Activated CD4-positive, CD25-positive, alpha-beta regulatory T cell treated with anti-CD3 and anti-CD28 coated beads, Interleukin-2, amount 50 U/mL, for 16 hours (primary cell): ENCODE results near the gene CTNNA2.

Experiments
- DNase-seq: peaks from one replicate; pipeline ENCODE4 v3.0.0-alpha.2; 2020; ENCODE audit warnings: low read depth, low spot score

Gene CTNNA2

GRCh38 chr2:79512442-79513401 lies at the start of gene CTNNA2:
CTNNA2 (plus strand) TSS chr2:79513051.
- DNase-seq: no peak

- DNase-seq: no peak
Measured at GRCh38 chr2:79487399-79487798, 25.5 kb upstream of the CTNNA2 start.

GRCh38 chr2:79511320-79511951 lies 1.4 kb upstream of the CTNNA2 start:
- no peak for DNase-seq

DNA sequence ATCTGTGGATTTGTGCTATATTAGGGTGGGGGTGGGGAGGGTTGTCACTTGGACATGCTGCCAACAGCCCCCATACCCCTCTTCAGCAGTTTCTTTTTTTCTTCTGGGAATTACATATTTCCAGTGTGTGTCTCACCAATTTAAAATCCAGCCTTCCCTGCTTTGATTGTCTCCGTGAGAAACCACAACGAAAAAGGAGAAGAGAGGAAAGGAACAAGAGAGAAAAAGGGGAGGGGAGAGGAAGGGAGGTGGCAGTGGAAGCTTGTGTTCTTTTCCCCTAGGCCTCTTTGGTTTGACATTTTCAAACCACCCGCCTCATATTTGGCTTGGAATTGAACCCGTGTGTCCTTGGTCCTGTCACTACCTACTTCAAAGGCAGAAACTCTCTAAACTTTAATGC lies 860 bp downstream of the CTNNA2 start:
- DNase-seq: no peak

GRCh38 chr2:79529636-79530035 lies 16.8 kb downstream of the CTNNA2 start:
- no peak for DNase-seq

DNA sequence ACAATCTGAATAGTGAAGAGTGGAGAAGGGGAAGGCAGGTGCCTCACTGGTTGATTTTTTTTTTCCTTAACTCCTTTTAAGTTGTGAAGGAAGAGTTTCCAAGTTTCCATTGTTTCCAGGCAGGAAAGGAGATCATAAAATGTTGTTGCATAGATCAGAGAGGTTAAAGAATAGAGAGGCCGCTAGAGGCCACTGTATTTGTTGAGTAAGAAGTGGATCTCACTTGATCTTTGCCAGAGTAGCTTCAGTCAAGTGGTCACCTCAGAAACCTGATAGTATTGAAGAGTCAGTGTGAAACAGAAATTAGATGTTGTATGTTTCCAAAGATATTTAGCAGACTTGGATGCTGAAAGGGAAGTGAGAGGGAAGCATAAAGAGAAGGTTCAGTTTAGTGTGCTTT lies 17.6 kb downstream of the CTNNA2 start:
- no peak for DNase-seq

DNA sequence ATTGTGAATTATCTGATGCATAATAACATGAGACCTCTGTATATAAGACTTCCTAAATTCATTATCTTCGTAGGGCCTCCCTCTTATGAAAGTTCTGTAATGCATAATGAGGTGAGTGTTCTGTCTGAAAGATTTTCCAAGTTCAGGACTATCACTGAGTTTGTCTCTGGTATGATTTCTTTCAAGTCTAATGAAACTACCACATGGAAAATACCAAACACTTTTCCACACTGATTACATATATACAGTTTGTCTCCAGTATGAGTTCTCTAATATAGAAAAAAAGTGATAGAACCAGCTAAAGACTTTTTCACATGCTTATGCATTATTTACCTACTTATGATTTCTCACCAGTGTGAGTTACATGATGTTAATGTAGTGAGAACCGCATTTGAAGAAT lies 34.7 kb downstream of the CTNNA2 start:
- no peak for DNase-seq

DNA sequence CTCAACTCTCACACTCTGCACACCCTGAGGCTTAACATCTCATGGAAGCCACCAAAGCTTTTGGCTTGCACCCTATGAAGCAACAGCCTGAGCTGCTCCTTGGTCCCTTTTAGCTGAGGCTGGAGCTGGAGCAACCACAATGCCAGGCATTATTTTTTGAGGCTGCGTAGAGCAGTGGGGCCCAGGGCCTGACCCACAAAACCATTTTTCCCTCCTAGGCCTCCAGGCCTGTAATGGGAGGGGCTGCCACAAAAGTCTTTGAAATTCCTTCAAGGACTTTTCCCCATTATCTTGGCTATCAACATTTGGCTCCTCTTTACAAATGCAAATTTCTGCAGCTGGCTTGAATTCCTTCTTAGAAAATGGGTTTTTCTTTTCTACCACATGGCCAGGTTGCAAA lies 39.8 kb downstream of the CTNNA2 start:
- no peak for DNase-seq

DNA sequence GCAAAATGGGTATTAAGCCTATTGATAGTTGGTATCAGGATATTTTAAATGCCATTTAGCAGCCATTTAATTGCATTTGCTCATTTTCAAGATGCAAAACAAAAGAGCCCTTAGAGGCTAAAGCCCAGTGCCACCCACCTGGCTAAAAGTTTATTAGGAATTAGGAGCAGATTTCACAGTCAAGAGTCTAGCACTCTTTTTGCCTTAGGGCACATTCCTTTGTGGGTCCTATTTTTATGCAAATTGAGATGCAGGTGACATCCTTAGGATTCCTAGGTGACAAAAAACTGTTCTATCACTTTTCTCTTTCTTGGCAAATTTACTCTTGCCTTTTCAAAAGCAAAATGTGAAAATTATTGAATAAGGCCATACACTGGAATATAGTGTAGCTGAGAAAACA lies 42.0 kb downstream of the CTNNA2 start:
- DNase-seq: no peak

DNA sequence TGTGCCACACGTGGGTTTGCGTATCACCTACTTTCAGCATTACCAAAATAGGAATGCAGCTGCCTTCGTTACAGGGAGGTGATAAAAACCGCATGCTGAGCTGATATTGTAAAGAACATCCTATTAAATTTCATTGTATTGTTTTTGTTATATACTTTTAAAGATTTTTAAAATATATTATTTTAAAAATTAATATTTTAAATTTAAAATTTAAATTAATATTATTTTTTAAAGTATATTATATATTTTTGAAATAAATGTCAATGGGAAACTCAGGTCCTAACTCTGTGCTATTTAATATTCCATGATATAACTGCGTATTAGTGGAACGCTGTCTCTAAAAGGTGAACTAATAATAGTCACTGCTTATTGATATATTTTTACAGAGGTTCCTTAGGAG lies 51.2 kb downstream of the CTNNA2 start:
- no peak for DNase-seq

- DNase-seq: no peak
Measured at GRCh38 chr2:79569048-79569447, 56.2 kb downstream of the CTNNA2 start.

DNA sequence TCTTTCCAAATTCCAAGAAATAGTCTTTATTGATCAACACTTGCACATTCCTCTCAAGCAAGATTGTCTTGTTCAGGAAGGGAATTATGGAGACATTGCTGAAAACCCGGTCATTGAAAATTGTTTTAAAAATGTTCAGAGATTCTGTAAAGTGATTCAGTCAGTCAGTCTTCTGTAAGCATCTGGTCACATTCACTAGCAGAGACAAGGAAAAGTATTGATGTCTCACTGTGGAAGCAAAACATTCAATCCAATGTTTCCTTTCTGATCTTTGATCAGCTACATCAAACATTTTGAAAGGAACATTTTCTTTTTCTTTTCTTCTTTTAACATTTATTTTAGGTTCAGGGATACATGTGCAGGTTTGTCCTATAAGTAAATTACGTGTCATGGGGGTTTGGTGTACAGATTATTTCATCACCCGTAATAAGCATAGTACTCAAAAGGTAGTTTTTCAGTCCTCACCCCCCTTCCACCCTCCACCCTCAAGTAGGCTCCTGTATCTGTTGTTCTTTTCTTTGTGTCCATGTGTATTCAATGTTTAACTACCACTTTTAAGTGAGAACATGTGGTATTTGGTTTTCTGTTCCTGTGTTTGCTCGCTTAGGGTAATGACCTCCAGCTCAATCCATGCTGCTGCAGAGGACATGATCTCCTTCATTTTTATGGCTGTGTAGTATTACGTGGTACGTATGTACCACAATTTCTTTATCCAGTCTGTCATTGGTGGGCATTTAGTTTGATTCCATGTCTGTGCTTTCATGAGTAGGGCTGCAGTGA lies 61.2 kb downstream of the CTNNA2 start:
- no peak for DNase-seq

- no peak for DNase-seq
Measured at GRCh38 chr2:79576451-79576850, 63.6 kb downstream of the CTNNA2 start.

DNA sequence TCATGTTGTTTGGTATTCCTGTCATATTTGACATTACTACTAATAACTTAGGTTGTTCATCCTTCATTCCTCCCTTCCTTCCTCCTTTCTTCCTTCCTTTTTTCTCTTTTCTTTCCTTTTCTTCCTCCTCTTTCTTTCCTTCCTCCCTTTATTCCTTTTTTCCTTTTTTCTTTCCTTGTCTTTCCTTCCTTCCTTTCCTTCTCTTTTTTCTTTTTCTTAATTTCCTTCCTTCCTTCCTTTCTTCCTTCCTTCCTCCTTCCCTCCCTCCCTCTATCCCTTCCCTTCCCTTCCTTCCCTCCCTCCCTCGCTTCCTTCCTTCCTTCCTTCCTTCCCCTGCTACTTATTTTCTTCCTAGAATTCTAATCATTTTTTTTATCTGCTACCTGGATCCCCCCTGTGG lies 66.1 kb downstream of the CTNNA2 start:
- DNase-seq: no peak

DNA sequence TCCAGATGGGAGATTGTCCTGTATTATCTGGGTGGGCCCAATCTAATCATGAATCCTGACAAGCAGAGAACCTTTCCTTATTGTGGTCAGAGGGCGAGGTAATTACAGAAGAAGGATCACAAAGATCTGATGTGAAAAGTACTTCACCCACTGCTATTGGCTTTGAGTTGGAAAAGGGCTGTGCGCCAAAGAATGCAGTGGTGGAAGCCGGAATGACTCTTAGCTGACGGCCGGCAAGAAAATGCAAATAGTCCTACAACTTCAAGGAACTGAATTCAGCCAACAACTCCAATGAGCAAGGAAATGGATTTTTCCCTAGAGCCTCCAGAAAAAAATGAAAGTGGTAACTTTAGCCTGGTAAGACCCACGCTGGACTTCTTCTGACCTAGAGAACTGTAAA lies 67.3 kb downstream of the CTNNA2 start:
- DNase-seq: no peak

DNA sequence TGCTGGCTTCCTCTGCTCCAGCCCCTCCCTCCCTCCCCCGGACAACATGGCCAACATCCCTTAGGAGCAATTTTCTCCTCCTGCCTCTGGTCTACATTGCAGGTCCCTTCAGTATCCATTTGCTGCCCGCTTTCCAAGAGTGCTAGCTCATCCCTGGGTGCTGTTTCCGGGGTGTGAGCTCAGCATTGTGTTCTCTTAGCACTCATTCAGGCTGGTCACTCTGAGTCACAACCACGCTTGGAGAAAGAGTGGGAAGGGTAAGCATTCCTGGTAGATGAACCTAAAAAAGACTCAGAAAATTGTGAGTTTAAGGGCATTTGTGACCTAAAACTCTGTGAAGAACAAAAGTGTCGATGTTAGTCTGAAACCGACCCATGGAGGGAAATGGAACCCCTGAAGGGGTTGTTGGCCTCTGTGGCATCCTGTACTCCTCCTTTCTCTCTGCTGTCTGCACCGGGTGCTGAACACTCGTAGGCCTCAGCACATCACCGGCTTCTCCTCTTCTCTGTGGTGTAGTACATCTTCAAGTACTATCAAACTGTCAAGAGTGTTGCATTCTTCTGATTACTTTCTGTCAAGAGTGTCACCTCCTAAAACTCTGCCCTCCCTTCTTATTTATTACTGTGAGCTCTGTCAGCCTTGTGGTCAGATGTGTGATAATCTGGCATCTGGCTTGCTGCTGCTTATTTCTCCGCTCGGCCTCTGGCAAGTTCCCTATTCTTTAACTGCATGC lies 73.0 kb downstream of the CTNNA2 start:
- no peak for DNase-seq

- DNase-seq: no peak
Measured at GRCh38 chr2:79591281-79591680, 78.4 kb downstream of the CTNNA2 start.

DNA sequence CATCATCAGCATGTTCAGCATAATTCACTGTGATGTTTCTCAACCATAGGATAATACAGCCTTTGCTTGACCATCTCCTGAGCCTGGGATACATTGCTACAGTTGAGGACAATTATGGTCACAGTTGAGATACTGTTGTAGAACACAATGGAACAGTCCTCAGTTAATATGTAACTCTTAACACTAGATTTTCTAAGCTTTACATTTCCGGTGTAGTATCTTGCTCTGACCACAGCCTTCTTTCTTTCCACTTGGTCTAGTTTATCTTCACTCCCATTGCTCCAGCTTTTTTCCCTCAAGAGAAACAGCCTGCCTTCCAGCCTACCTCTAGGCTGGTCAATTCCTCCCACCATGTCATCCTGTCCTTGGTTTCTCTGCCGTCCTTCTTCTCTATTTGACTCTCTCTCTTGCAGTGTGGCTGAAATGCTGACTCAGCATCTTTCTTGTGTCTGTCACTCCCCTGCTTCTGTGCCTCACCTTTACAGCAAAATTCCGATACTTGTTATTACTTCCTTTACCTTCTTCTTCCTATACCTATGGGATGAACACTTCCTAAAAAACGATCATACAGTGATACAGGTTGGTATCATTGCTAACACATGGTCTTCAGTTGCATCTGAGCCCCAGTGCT lies 80.5 kb downstream of the CTNNA2 start:
- DNase-seq: no peak

DNA sequence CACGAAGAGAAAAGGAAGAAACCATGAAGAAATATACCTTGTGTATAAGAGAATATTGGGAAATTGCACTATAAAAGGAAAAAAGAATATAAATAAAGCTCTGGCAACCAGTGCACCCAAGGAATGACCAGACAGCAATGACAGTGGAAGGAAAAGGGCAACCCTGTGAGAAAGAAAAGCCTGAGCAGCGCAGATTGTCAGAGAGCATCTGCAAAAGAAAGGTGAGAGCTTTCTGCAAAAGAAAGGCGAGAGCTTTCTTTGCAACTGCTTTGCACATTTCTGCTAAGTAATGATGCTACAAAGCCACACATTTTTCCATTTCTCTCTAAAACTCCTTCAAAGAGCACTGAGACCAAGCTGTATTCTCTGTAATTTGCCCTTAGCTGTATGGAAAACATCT lies 83.6 kb downstream of the CTNNA2 start:
- DNase-seq: no peak

GRCh38 chr2:79604748-79605147 lies 91.9 kb downstream of the CTNNA2 start:
- no peak for DNase-seq

GRCh38 chr2:79611448-79612016 lies 98.7 kb downstream of the CTNNA2 start:
- no peak for DNase-seq
